Spinal cord (tissue), 10 donors: ENCODE measurements around the gene HIKESHI. TPM values are rescaled to one million over a fixed set of nuclear protein-coding genes. Genes with fewer than 3 reads are reported as not detected.
A peak's percentile ranks its signal among the peaks of the same experiment; 100 is the strongest.

Experiments
- DNase-seq, 6 donors: peaks; one replicate each; pipeline versions ENCODE4 v3.0.0 to v3.0.0-alpha.2; 2013 to 2015; ENCODE audit warnings: low spot score in 6 of 6, low read depth in 4 of 6
- H3K27ac ChIP-seq: one replicate; pipeline ENCODE4 v1.5.1; 2013; ENCODE audit warnings: low read depth, low read length, control low read depth
- H3K27me3 ChIP-seq: one replicate; pipeline ENCODE4 v1.6.1; 2013; ENCODE audit warnings: low read length; ENCODE audit not compliant: control insufficient read depth, insufficient read depth
- H3K36me3 ChIP-seq: one replicate; pipeline ENCODE4 v1.6.1; 2013; ENCODE audit warnings: low read length; ENCODE audit not compliant: control insufficient read depth, insufficient read depth
- H3K4me1 ChIP-seq: one replicate; pipeline ENCODE4 v1.6.1; 2013; ENCODE audit warnings: low read length; ENCODE audit not compliant: control insufficient read depth, insufficient read depth
- H3K4me3 ChIP-seq: one replicate; pipeline ENCODE4 v1.5.1; 2013; ENCODE audit warnings: low read depth, low read length, control low read depth
- H3K9me3 ChIP-seq: one replicate; pipeline ENCODE4 v1.6.1; 2013; ENCODE audit warnings: low read length; ENCODE audit not compliant: control insufficient read depth, insufficient read depth
- WGBS: methylation state at CpG from one replicate; pipeline ENCODE4 v1.1.5; 2013; ENCODE audit warnings: missing lambda C conversion rate; ENCODE audit not compliant: insufficient coverage; 5-methylcytosine and 5-hydroxymethylcytosine counted together
- long read RNA-seq, 4 donors: transcript quantifications; one replicate each; lab custom pipeline, GENCODE V29; 2026
- polyA plus RNA-seq, 2 donors: library from polyadenylated mRNA; unstranded; fragments of 120-200 nt; gene quantifications; one replicate each; pipeline ENCODE4 v1.2.1, GENCODE V29; 2013; ENCODE audit not compliant: insufficient read length in 2 of 2
- total RNA-seq, 2 donors: library from RNA; depleted of rRNA in 1 of 2; stranded (reverse); fragments of 120-200 nt in 1 of 2; fragments of >200 nt in 1 of 2; gene quantifications; one replicate each; pipeline versions ENCODE4 v1.2.3 to v1.2.4, GENCODE V29; 2013 to 2014
- donor health status: healthy.

HIKESHI gene
- total RNA-seq: 10 to 100 TPM; 49.0 to 70.3 TPM
- polyA plus RNA-seq: 10 to 100 TPM; 64.9 to 69.0 TPM
- long read RNA-seq, donor 1, transcript HIKESHI-205 (4 exons, 715 nt): minor isoform, 5 of 95 reads
- long read RNA-seq, donor 1, transcript HIKESHI-207 (4 exons, 1,694 nt): minor isoform, 7 of 95 reads
- long read RNA-seq, donor 1, transcript HIKESHI-201 (5 exons, 1,113 nt): major isoform, 45 of 95 reads
- long read RNA-seq, donor 1, partial matches to known transcripts: 35 of 95 reads
- long read RNA-seq, donor 1, other reads (novel, unspliced or antisense): 0 of 95 reads
- long read RNA-seq, donor 2, transcript HIKESHI-201 (5 exons, 1,113 nt): major isoform, 21 of 32 reads
- long read RNA-seq, donor 2, partial matches to known transcripts: 8 of 32 reads
- long read RNA-seq, donor 2, other reads (novel, unspliced or antisense): 0 of 32 reads
- long read RNA-seq, donor 3, transcript HIKESHI-201 (5 exons, 1,113 nt): major isoform, 19 of 31 reads
- long read RNA-seq, donor 3, partial matches to known transcripts: 8 of 31 reads
- long read RNA-seq, donor 3, other reads (novel, unspliced or antisense): 0 of 31 reads
- long read RNA-seq, donor 4, transcript HIKESHI-201 (5 exons, 1,113 nt): major isoform, 58 of 99 reads
- long read RNA-seq, donor 4, transcript HIKESHI-205 (4 exons, 715 nt): minor isoform, 5 of 99 reads
- long read RNA-seq, donor 4, transcript HIKESHI-207 (4 exons, 1,694 nt): minor isoform, 6 of 99 reads
- long read RNA-seq, donor 4, partial matches to known transcripts: 26 of 99 reads
- long read RNA-seq, donor 4, other reads (novel, unspliced or antisense): 0 of 99 reads

DNA sequence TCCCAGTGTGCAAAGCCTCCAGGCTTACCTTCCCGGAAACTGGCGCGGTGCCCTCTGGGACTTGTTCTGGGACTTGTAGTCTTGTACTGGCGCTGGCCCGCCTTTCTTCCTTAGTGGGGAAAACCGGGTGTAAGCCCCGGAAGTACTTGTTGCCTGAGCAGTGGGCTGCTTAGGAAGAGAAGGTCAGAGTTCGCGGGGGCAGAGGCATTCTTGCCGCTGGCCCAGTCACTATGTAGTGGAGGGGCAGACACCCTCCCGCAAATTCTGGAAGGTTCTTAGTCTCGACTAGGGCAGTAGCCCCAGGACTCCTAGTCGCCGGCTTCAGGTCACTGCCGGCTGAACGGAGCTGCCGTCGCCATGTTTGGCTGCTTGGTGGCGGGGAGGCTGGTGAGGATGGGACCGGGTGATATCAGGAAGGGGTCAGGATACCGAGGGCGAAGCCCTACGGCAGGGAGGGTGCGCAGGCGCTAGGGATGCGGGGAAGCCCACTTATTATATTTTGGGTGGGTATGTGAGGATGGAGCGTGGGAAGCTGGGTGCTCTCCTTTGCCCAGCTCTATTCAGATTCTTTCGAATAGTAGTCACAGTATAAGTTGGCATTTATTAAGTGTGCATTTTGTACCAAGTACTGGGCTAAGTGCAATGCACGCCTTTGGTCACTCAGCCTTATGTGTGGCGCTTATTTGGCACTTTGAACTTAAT lies at the start of gene HIKESHI:
Gene HIKESHI (plus strand): TSS at position 149 of the 702 bp plus-strand sequence. CDS start 209 bp downstream, at position 358.
- Histone ChIP-seq H3K36me3 (peaks cover 3% of the 10 kb centered on the region), H3K4me3 (peak within 1 kb of the TSS; percentile 100), H3K27ac (peak within 1 kb of the TSS; percentile 79), H3K4me1 (no peaks in the 10 kb centered on the region), H3K27me3 (no peaks in the 10 kb centered on the region), H3K9me3 (no peaks in the 10 kb centered on the region)
- under 1% methylated on average over 28 of the region's 30 CpGs for WGBS
- peak; percentile 97 to 100 (median 100) for DNase-seq

- no peak overlapping the region for H3K27ac ChIP-seq
- no peaks in the 10 kb centered on the region for H3K9me3 ChIP-seq
- no peaks in the 10 kb centered on the region for H3K27me3 ChIP-seq
- peaks cover 8% of the 10 kb centered on the region for H3K36me3 ChIP-seq
- DNase-seq: no peak
- WGBS: no CpG with 5 or more reads among the region's 1 CpG
- no peaks in the 10 kb centered on the region for H3K4me1 ChIP-seq
- no peak overlapping the region for H3K4me3 ChIP-seq
Observed at GRCh38 chr11:86255896-86256295, 46.1 kb upstream of the HIKESHI start.

- DNase-seq: no peak
- Histone ChIP-seq H3K4me1 (no peaks in the 10 kb centered on the region), H3K9me3 (no peaks in the 10 kb centered on the region), H3K4me3 (no peak overlapping the region), H3K27ac (no peak overlapping the region), H3K27me3 (no peaks in the 10 kb centered on the region), H3K36me3 (peaks cover 10% of the 10 kb centered on the region)
- WGBS: no CpG with 5 or more reads among the region's 6 CpGs
Observed at GRCh38 chr11:86256608-86257007, 45.4 kb upstream of the HIKESHI start.

DNA sequence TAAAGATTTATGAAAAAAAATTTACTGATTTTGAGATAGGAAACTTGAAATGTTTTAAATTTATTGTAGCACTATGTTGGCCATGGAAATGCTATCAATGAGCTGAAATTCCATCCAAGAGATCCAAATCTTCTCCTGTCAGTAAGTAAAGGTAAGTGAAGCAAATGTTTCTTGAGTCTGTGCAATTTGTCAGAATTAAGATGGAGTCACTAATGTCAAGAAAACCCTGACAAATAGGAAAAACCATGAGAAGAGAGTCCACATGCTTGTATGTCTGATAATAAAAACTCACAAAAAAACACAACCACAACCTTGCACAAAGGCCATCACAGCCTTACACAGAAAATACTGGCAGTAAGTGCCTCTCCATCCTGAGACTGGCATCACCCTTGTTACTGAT lies 44.6 kb upstream of the HIKESHI start:
- no peaks in the 10 kb centered on the region for H3K4me1 ChIP-seq

DNA sequence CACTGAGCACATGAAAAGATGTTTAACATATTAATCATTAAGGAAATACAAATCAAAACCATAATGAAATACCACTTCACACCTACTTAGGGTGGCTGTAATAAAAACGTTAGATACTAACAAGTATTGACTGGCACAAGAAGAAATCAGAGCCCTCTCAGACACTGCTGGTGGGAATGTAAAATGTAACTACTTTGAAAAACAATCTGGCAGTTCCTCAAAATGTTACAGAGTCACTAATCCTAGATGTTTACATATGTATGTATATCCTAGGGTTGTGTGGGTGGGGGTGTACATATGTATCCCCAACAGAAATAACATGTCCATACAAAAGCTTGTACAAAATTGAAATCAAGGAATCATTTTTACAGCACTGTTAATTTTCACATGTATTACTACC lies 42.3 kb upstream of the HIKESHI start:
- H3K9me3 ChIP-seq: no peaks in the 10 kb centered on the region
- peaks cover 17% of the 10 kb centered on the region for H3K36me3 ChIP-seq
- no peak overlapping the region for H3K4me3 ChIP-seq
- DNase-seq: no peak
- no peak overlapping the region for H3K27ac ChIP-seq
- no peaks in the 10 kb centered on the region for H3K4me1 ChIP-seq
- no CpG with 5 or more reads among the region's 1 CpG for WGBS
- H3K27me3 ChIP-seq: no peaks in the 10 kb centered on the region

More for the DNA sequence above, 44.6 kb upstream of the HIKESHI start:
- Histone ChIP-seq H3K27ac (no peak overlapping the region), H3K9me3 (no peaks in the 10 kb centered on the region), H3K27me3 (no peaks in the 10 kb centered on the region), H3K4me3 (no peak overlapping the region), H3K36me3 (peaks cover 11% of the 10 kb centered on the region)
- no peak for DNase-seq

DNA sequence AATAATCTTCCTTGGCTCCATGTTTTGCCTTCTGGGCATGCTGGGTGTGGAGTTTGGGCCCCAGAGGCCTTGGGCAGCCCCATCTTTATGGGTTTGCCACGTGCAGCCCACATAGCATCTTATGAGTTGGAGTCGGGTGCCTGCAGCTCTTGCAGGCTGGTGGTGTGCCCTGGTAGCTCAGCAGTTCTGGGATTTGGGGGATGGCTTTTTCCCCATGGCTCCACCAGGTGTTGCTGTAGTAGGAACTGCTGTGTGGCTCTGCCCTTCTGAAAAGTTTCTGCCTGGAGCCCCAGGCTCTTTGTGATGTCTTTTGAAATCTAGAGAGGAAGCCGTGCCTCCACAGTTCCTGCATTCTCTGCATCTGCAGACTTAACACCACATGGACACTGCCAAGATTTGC lies 40.7 kb upstream of the HIKESHI start:
- Histone ChIP-seq H3K4me1 (no peaks in the 10 kb centered on the region), H3K27me3 (no peaks in the 10 kb centered on the region), H3K36me3 (peaks cover 17% of the 10 kb centered on the region), H3K4me3 (no peak overlapping the region), H3K9me3 (no peaks in the 10 kb centered on the region), H3K27ac (no peak overlapping the region)
- WGBS: 96% methylated on average over 3 of the region's 3 CpGs
- no peak for DNase-seq

GRCh38 chr11:86262387-86262786 lies 39.7 kb upstream of the HIKESHI start:
- Histone ChIP-seq H3K27ac (no peak overlapping the region), H3K9me3 (no peaks in the 10 kb centered on the region), H3K4me3 (no peak overlapping the region), H3K36me3 (peaks cover 17% of the 10 kb centered on the region), H3K27me3 (no peaks in the 10 kb centered on the region), H3K4me1 (no peaks in the 10 kb centered on the region)
- 92% methylated on average over 2 of the region's 6 CpGs for WGBS
- no peak for DNase-seq

DNA sequence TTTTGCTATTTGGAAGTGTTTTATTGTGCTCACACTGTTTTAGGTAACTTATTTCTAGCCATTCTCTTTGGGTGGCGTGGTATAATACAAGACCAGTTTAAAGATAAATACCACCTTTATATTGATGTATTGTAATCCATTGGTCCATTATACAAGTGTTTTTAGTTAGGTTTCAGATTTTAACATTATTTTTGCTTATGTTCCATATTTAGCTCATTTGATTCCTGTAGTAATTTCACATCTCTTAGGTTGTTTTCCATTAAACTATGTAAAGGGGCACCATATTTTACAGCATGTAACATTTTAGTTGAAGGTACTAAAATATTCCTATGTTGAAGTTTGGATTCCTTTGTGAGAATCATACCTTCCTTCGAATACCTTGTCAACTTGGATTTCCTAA lies 37.4 kb upstream of the HIKESHI start:
- Histone ChIP-seq H3K4me3 (no peak overlapping the region), H3K4me1 (no peaks in the 10 kb centered on the region), H3K27me3 (no peaks in the 10 kb centered on the region), H3K36me3 (peaks cover 9% of the 10 kb centered on the region), H3K27ac (no peak overlapping the region), H3K9me3 (no peaks in the 10 kb centered on the region)
- DNase-seq: no peak
- WGBS: no CpG with 5 or more reads among the region's 2 CpGs

DNA sequence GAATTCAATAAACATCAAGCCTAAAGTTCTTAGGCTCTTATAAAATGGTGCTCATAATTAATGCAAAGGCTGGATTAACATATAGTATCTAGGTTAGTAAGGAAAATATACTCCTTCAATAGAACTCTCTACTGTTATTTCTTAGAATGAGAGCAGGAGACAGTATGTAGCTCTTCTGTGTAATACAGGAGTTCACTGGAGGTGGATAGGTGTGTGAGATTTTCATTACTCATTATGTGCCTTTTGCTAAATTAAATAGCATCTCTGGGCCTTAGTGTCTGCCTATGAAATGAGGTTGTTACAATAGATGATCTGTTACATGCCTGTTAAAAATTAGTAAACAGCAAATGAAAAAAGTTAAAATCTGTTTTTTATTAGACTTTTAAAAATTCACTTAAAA lies 36.8 kb upstream of the HIKESHI start:
- H3K27me3 ChIP-seq: no peaks in the 10 kb centered on the region
- peak in 1 of 6 donors; percentile 32 for DNase-seq
- no peak overlapping the region for H3K27ac ChIP-seq
- H3K9me3 ChIP-seq: no peaks in the 10 kb centered on the region
- no peaks in the 10 kb centered on the region for H3K4me1 ChIP-seq
- no peak overlapping the region for H3K4me3 ChIP-seq
- H3K36me3 ChIP-seq: peaks cover 9% of the 10 kb centered on the region
